SK-N-MC (cell line): ENCODE data around the gene CCL26.

ENCODE experiments used
- EZH2 ChIP-seq: fragments of 200-600 bp; sonication (generic); IDR thresholded peaks from one replicate; pipeline ENCODE4 v1.6.1; 2017; ENCODE audit warnings: antibody characterized with exemption
- FOXP2 ChIP-seq: optimal IDR thresholded peaks from 2 replicates; pipeline ENCODE3; 2011; ENCODE audit warnings: mild to moderate bottlenecking, moderate library complexity; ENCODE audit not compliant: insufficient read depth; ENCODE audit errors: extremely low read length, control extremely low read depth
- POLR2AphosphoS5 ChIP-seq: IDR thresholded peaks from 2 replicates; pipeline ENCODE4 v1.6.1; 2012; ENCODE audit warnings: mild to moderate bottlenecking, low read depth, low read length, borderline replicate concordance

- TF ChIP-seq POLR2AphosphoS5, result no peak
- no peak for TF ChIP-seq EZH2
- no peak for TF ChIP-seq FOXP2
Observed at GRCh38 chr7:75727881-75728593, 44.0 kb downstream of the CCL26 start.
